Smooth muscle cell of the coronary artery (primary cell): ENCODE measurements around the gene BOK. TPM values are rescaled to one million over a fixed set of nuclear protein-coding genes. Genes with fewer than 3 reads are reported as not detected.

Experiments used
- total RNA-seq: library from RNA; depleted of rRNA; stranded (reverse); fragments of >200 nt; gene quantifications from 2 replicates; pipeline ENCODE4 v1.2.3, GENCODE V29; 2014; ENCODE audit warnings: low replicate concordance

BOK gene, protein sequence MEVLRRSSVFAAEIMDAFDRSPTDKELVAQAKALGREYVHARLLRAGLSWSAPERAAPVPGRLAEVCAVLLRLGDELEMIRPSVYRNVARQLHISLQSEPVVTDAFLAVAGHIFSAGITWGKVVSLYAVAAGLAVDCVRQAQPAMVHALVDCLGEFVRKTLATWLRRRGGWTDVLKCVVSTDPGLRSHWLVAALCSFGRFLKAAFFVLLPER
- total RNA-seq: 4.9 and 13.5 TPM in 2 replicates

DNA sequence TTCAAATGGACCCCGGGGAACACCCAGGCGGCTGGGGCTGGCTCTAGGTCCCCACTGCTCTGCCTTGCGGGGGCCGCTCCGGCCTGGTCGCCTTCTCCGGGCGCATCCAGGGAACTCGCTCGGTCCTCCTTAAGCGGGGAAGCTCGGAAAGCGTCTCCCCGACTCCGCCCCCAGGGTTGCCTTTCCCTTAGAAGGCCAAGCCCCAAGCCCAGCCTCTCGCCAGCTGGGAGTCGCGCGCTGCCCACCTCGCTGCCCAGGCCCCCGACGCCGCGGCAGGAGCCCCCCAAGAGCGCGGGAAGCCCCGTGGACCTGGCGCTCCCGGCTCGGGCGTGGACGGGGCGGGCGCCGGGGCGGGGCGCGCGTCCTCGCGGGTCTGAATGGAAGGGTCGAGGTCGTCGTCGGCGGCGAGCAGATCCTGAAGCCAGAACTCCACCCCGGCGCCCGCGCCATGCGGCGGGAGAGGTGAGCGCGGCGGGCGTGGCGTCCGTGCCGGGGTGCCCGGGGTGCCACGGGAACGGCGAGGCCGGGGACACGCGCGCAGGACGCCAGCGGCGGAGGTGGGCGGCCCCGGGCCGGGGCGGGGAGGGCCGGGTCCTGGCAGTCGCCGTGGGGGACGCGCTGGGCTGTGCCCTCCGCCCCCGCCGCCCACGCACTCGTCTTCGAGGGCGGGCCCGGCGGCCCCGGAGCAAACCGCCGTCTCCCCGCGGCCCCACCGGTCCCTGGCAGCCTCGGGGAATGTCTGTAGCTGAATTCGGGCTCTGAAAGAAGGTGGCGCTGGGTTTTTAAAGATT lies at the start of gene BOK:
BOK (plus strand) TSS at position 214 of the 791 bp plus-strand sequence. CDS start 739 bp downstream, outside the sequence.

Other genes starting within 250 kb of the BOK start
- 1,542 and 1,698 TPM in 2 replicates for gene HDLBP, start 243.1 kb upstream of the BOK start, total RNA-seq
- gene SEPTIN2, start 242.8 kb upstream of the BOK start, total RNA-seq: 425 and 506 TPM in 2 replicates
- gene FARP2, start 202.5 kb upstream of the BOK start, total RNA-seq: 34.5 and 53.9 TPM in 2 replicates
- gene STK25, start 50.2 kb upstream of the BOK start, total RNA-seq: 181 and 244 TPM in 2 replicates
- 37.7 and 44.8 TPM in 2 replicates for gene THAP4, start 78.4 kb downstream of the BOK start, total RNA-seq
- 70.1 and 97.0 TPM in 2 replicates for gene ATG4B, start 78.9 kb downstream of the BOK start, total RNA-seq
- 8.2 and 20.8 TPM in 2 replicates for gene DTYMK, start 128.1 kb downstream of the BOK start, total RNA-seq
- 16.3 and 31.9 TPM in 2 replicates for gene ING5, start 143.3 kb downstream of the BOK start, total RNA-seq
- 15.3 and 17.8 TPM in 2 replicates for gene D2HGDH, start 175.9 kb downstream of the BOK start, total RNA-seq
- 0.23 TPM in 1 of 2 replicates, not detected in the other for gene GAL3ST2, start 218.1 kb downstream of the BOK start, total RNA-seq